AG09309 (cell line): ENCODE results near the gene WSCD2.

Experiments
- DNase-seq: peaks from one replicate; pipeline ENCODE4 v3.0.0-alpha.2; 2010; ENCODE audit warnings: low read depth
- H3K4me3 ChIP-seq: 2 replicates; pipeline ENCODE4 v1.5.1; 2011; ENCODE audit warnings: mild to moderate bottlenecking, low read depth, low read length, moderate library complexity; ENCODE audit not compliant: control insufficient read depth
- CTCF ChIP-seq: IDR thresholded peaks from 2 replicates; pipeline ENCODE4 v1.5.1; 2011; ENCODE audit warnings: mild to moderate bottlenecking, low read depth, low read length, inconsistent platforms; ENCODE audit not compliant: insufficient read depth, control insufficient read depth; ENCODE audit errors: missing control alignments

WSCD2 gene

GRCh38 chr12:108231909-108232434 lies 102.9 kb downstream of the WSCD2 start:
- no peak for DNase-seq
- no peak overlapping the region for H3K4me3 ChIP-seq
- TF ChIP-seq CTCF = no peak

GRCh38 chr12:108232565-108232964 lies 103.5 kb downstream of the WSCD2 start:
- DNase-seq = no peak
- H3K4me3 ChIP-seq = no peak overlapping the region
- TF ChIP-seq CTCF = no peak

- H3K4me3 ChIP-seq = no peak overlapping the region
- peak; percentile 5 for DNase-seq
- peak; percentile 53 for TF ChIP-seq CTCF
Measured at GRCh38 chr12:108234158-108234557, 105.1 kb downstream of the WSCD2 start.

GRCh38 chr12:108235197-108235984 lies 106.3 kb downstream of the WSCD2 start:
- H3K4me3 ChIP-seq = no peak overlapping the region
- no peak for DNase-seq
- TF ChIP-seq CTCF = no peak

- no peak for DNase-seq
- TF ChIP-seq CTCF = no peak
Measured at GRCh38 chr12:108235985-108236263, 106.8 kb downstream of the WSCD2 start.

GRCh38 chr12:108236366-108236765 lies 107.3 kb downstream of the WSCD2 start:
- no peak for TF ChIP-seq CTCF
- no peak overlapping the region for H3K4me3 ChIP-seq
- no peak for DNase-seq

More at GRCh38 chr12:108235985-108236263, 106.8 kb downstream of the WSCD2 start:
- no peak overlapping the region for H3K4me3 ChIP-seq

GRCh38 chr12:108237272-108237671 lies 108.2 kb downstream of the WSCD2 start:
- no peak overlapping the region for H3K4me3 ChIP-seq
- no peak for DNase-seq
- peak; percentile 32 for TF ChIP-seq CTCF
